ENCODE results near the gene SIN3A. TPM values are rescaled to one million over a fixed set of nuclear protein-coding genes. Genes with fewer than 3 reads are reported as not detected.

Gene SIN3A
- total and polyA plus RNA-seq, 2 experiments from 2014 or later = 24.3 to 73.0 TPM

- TF ChIP-seq REST (IDR thresholded peaks at IDR 0.05; ENCODE audit: unreplicated experiment) (no peak), ZNF331 (CRISPR knock-in tag; IDR thresholded peaks at IDR 0.05; ENCODE audit: low read depth) (no peak), POLR2AphosphoS5 (IDR thresholded peaks at IDR 0.05; ENCODE audit: low read depth) (no peak), EZH2 (IDR thresholded peaks at IDR 0.05; ENCODE audit: low read depth, unreplicated experiment) (no peak), STAT1 (IDR thresholded peaks at IDR 0.05; ENCODE audit: unreplicated experiment) (no peak), EZH2phosphoT487 (IDR thresholded peaks at IDR 0.05; ENCODE audit: unreplicated experiment) (no peak), JUNB (IDR thresholded peaks at IDR 0.05; ENCODE audit: unreplicated experiment) (no peak)
These were observed 96.1 kb downstream of the SIN3A start (continued) for GRCh38 chr15:75355369-75355768.

- Mint-ChIP-seq H3K27me3 (ENCODE audit: insufficient read depth, low read depth, poor library complexity) (peaks cover 24% of the 10 kb centered on the region), H3K4me1 (no peaks in the 10 kb centered on the region), H3K4me3 (no peak overlapping the region), H3K9me3 (no peaks in the 10 kb centered on the region), H3K36me3 (ENCODE audit: low read depth) (peaks cover 12% of the 10 kb centered on the region), H3K27ac (no peak overlapping the region)
- Histone ChIP-seq H3F3A (replicated peaks; ENCODE audit: low read depth) (no peaks in the 10 kb centered on the region), H3K27ac (ENCODE audit: low read depth) (no peak overlapping the region), H3K27me3 (ENCODE audit: insufficient read depth) (peaks cover 9% of the 10 kb centered on the region), H3K36me3 (ENCODE audit: insufficient read depth) (no peaks in the 10 kb centered on the region), H3K4me3 (no peak overlapping the region), H3K4me2 (no peak overlapping the region), H3K4me1 (ENCODE audit: insufficient read depth) (no peaks in the 10 kb centered on the region), H2AFZ (no peak overlapping the region), H3K9me2 (ENCODE audit: insufficient read depth) (0 out of 2 replicates have a peak, but pooled peaks cover 5% of the 10 kb centered on the region), H3K79me2 (replicated peaks; ENCODE audit: insufficient read depth) (no peaks in the 10 kb centered on the region), H4K20me1 (replicated peaks; ENCODE audit: insufficient read depth) (no peaks in the 10 kb centered on the region)
- no peak for DNase-seq (ENCODE audit: low spot score)
- ATAC-seq = no peak
- TF ChIP-seq CTCF (conservative IDR thresholded peaks at IDR 0.05; ENCODE audit: low read depth in 2 of 2) (no peak), NANOG (IDR thresholded peaks at IDR 0.05; ENCODE audit: borderline replicate concordance) (no peak), STAT1 (IDR thresholded peaks at IDR 0.05; ENCODE audit: unreplicated experiment) (no peak), REST (IDR thresholded peaks at IDR 0.05; ENCODE audit: unreplicated experiment) (no peak), ZNF462 (CRISPR knock-in tag; IDR thresholded peaks at IDR 0.05) (no peak), JUNB (IDR thresholded peaks at IDR 0.05; ENCODE audit: unreplicated experiment) (no peak), ZNF331 (CRISPR knock-in tag; IDR thresholded peaks at IDR 0.05; ENCODE audit: low read depth) (no peak)
These were observed 97.0 kb downstream of the SIN3A start for GRCh38 chr15:75354454-75354853.

All from GM23338 (cell line).